Osteocyte (in vitro differentiated cells): ENCODE data around the gene GRID1. TPM values are rescaled to one million over a fixed set of nuclear protein-coding genes. Genes with fewer than 3 reads are reported as not detected.

ENCODE experiments used
- DNase-seq: peaks from one replicate; pipeline ENCODE4 v3.0.0; 2021; ENCODE audit warnings: mixed read lengths; ENCODE audit not compliant: unreplicated experiment; ENCODE audit errors: extremely low spot score
- H3K27ac Mint-ChIP-seq: one replicate; pipeline ENCODE4 v1.8.0; 2021; ENCODE audit warnings: mild to moderate bottlenecking, mixed read lengths; ENCODE audit not compliant: unreplicated experiment
- H3K27me3 Mint-ChIP-seq: one replicate; pipeline ENCODE4 v1.8.0; 2021; ENCODE audit warnings: mixed read lengths; ENCODE audit not compliant: unreplicated experiment
- H3K36me3 Mint-ChIP-seq: one replicate; pipeline ENCODE4 v1.8.0; 2021; ENCODE audit warnings: mixed read lengths; ENCODE audit not compliant: unreplicated experiment
- H3K4me1 Mint-ChIP-seq: one replicate; pipeline ENCODE4 v1.8.0; 2021; ENCODE audit warnings: mixed read lengths; ENCODE audit not compliant: unreplicated experiment
- H3K4me3 Mint-ChIP-seq: one replicate; pipeline ENCODE4 v1.8.0; 2021; ENCODE audit warnings: mild to moderate bottlenecking, moderate library complexity, mixed read lengths; ENCODE audit not compliant: unreplicated experiment
- H3K9me3 Mint-ChIP-seq: one replicate; pipeline ENCODE4 v1.8.0; 2021; ENCODE audit warnings: mixed read lengths; ENCODE audit not compliant: unreplicated experiment
- CTCF ChIP-seq: fragments of 200-600 bp; sonication (generic); IDR thresholded peaks from 2 replicates; pipeline ENCODE4 v1.5.0; 2021; ENCODE audit warnings: antibody characterized with exemption, mild to moderate bottlenecking, moderate library complexity
- total RNA-seq: library from RNA; stranded (reverse); gene quantifications from 2 replicates; pipeline ENCODE4 v1.2.1, GENCODE V29; 2021

Gene GRID1
- total RNA-seq, 1 donor from 2014 or later = 0.11 TPM

GRCh38 chr10:85781404-85781803, 585.2 kb downstream of the GRID1 start:
- Mint-ChIP-seq H3K36me3 (no peaks in the 10 kb centered on the region), H3K4me1 (no peaks in the 10 kb centered on the region), H3K27ac (no peak overlapping the region), H3K9me3 (peaks cover under 1% of the 10 kb centered on the region), H3K4me3 (no peak overlapping the region), H3K27me3 (no peaks in the 10 kb centered on the region)
- no peak for DNase-seq
- TF ChIP-seq CTCF = no peak

GRCh38 chr10:85778074-85778473, 588.5 kb downstream of the GRID1 start:
- no peak overlapping the region for H3K27ac Mint-ChIP-seq
- no peak overlapping the region for H3K4me3 Mint-ChIP-seq
- H3K27me3 Mint-ChIP-seq = no peaks in the 10 kb centered on the region
- no peaks in the 10 kb centered on the region for H3K4me1 Mint-ChIP-seq
- peaks cover 3% of the 10 kb centered on the region for H3K9me3 Mint-ChIP-seq
- H3K36me3 Mint-ChIP-seq = no peaks in the 10 kb centered on the region
- DNase-seq = no peak
- TF ChIP-seq CTCF = no peak

GRCh38 chr10:85767891-85768290, 598.7 kb downstream of the GRID1 start:
- peaks cover 18% of the 10 kb centered on the region for H3K9me3 Mint-ChIP-seq
- DNase-seq = no peak
- H3K4me3 Mint-ChIP-seq = no peak overlapping the region
- H3K27me3 Mint-ChIP-seq = no peaks in the 10 kb centered on the region
- no peak overlapping the region for H3K27ac Mint-ChIP-seq
- no peaks in the 10 kb centered on the region for H3K4me1 Mint-ChIP-seq
- H3K36me3 Mint-ChIP-seq = no peaks in the 10 kb centered on the region
- no peak for TF ChIP-seq CTCF

- Mint-ChIP-seq H3K4me1 (no peaks in the 10 kb centered on the region), H3K27ac (no peak overlapping the region), H3K4me3 (no peak overlapping the region), H3K9me3 (peaks cover 8% of the 10 kb centered on the region), H3K27me3 (no peaks in the 10 kb centered on the region), H3K36me3 (no peaks in the 10 kb centered on the region)
- DNase-seq = no peak
- TF ChIP-seq CTCF = no peak
Measured at GRCh38 chr10:85764108-85764507, 602.5 kb downstream of the GRID1 start.

- DNase-seq = no peak
- H3K4me1 Mint-ChIP-seq = no peaks in the 10 kb centered on the region
- H3K27me3 Mint-ChIP-seq = no peaks in the 10 kb centered on the region
- TF ChIP-seq CTCF = no peak
- H3K36me3 Mint-ChIP-seq = no peaks in the 10 kb centered on the region
- H3K27ac Mint-ChIP-seq = no peak overlapping the region
- H3K4me3 Mint-ChIP-seq = no peak overlapping the region
- H3K9me3 Mint-ChIP-seq = peaks cover 5% of the 10 kb centered on the region
Measured at GRCh38 chr10:85761906-85762445, 604.6 kb downstream of the GRID1 start.
